WTC11 (cell line): ENCODE data around the gene ATG16L1.

Source experiments
- CBFB ChIP-seq: sonication (generic); formaldehyde crosslinking; IDR thresholded peaks from 2 replicates; pipeline ENCODE4 v1.8.1; 2022; ENCODE audit warnings: mild to moderate bottlenecking, low read depth, missing genetic modification reagents
- CTCF ChIP-seq: fragments of 200-600 bp; IDR thresholded peaks from 2 replicates; pipeline ENCODE4 v1.8.0; 2022; ENCODE audit warnings: antibody characterized with exemption
- HMGXB4 ChIP-seq: sonication (generic); formaldehyde crosslinking; IDR thresholded peaks from 2 replicates; pipeline ENCODE4 v1.8.1; 2023; ENCODE audit warnings: mild to moderate bottlenecking, moderate library complexity, missing genetic modification reagents
- PREB ChIP-seq: sonication (generic); formaldehyde crosslinking; IDR thresholded peaks from 2 replicates; pipeline ENCODE4 v1.8.1; 2022; ENCODE audit warnings: mild to moderate bottlenecking, missing genetic modification reagents, moderate library complexity, borderline replicate concordance
- ZNF532 ChIP-seq: fragments of 250-450 bp; sonication (Bioruptor Pico); IDR thresholded peaks from 2 replicates; pipeline ENCODE4 v1.9.0; 2021; ENCODE audit warnings: mild to moderate bottlenecking, borderline replicate concordance

- TF ChIP-seq HMGXB4 (no peak), ZNF532 (CRISPR knock-in tag) (no peak), CTCF (no peak), CBFB (CRISPR knock-in tag) (no peak), PREB (no peak)
Measured at GRCh38 chr2:233312874-233313273, 61.4 kb downstream of the ATG16L1 start.
